AG09309 (cell line): Measurements from ENCODE around the gene EPPIN.
A peak's percentile ranks its signal among the peaks of the same experiment; 100 is the strongest.
"Not testable (repeated sequence)": the region's sequence is repeated elsewhere in the genome, so short reads cannot be mapped to it uniquely, and the experiment has no call there.

Experiments used
- DNase-seq: peaks from one replicate; pipeline ENCODE4 v3.0.0-alpha.2; 2010; ENCODE audit warnings: low read depth
- H3K4me3 ChIP-seq: 2 replicates; pipeline ENCODE4 v1.5.1; 2011; ENCODE audit warnings: mild to moderate bottlenecking, low read depth, low read length, moderate library complexity; ENCODE audit not compliant: control insufficient read depth
- TF ChIP-seq, protein P1 (sequence below): IDR thresholded peaks from 2 replicates; pipeline ENCODE4 v1.5.1; 2011; ENCODE audit warnings: mild to moderate bottlenecking, low read depth, low read length, inconsistent platforms; ENCODE audit not compliant: insufficient read depth, control insufficient read depth; ENCODE audit errors: missing control alignments

EPPIN gene

GRCh38 chr20:45583502-45583901 lies 36.3 kb upstream of the EPPIN start:
- TF ChIP-seq, protein P1, sequence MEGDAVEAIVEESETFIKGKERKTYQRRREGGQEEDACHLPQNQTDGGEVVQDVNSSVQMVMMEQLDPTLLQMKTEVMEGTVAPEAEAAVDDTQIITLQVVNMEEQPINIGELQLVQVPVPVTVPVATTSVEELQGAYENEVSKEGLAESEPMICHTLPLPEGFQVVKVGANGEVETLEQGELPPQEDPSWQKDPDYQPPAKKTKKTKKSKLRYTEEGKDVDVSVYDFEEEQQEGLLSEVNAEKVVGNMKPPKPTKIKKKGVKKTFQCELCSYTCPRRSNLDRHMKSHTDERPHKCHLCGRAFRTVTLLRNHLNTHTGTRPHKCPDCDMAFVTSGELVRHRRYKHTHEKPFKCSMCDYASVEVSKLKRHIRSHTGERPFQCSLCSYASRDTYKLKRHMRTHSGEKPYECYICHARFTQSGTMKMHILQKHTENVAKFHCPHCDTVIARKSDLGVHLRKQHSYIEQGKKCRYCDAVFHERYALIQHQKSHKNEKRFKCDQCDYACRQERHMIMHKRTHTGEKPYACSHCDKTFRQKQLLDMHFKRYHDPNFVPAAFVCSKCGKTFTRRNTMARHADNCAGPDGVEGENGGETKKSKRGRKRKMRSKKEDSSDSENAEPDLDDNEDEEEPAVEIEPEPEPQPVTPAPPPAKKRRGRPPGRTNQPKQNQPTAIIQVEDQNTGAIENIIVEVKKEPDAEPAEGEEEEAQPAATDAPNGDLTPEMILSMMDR: no peak
- no peak for DNase-seq
- no peak overlapping the region for H3K4me3 ChIP-seq

- no peak for DNase-seq
- no peak overlapping the region for H3K4me3 ChIP-seq
- TF ChIP-seq, protein P1: no peak
Observed at GRCh38 chr20:45581702-45582101, 34.5 kb upstream of the EPPIN start.

DNA sequence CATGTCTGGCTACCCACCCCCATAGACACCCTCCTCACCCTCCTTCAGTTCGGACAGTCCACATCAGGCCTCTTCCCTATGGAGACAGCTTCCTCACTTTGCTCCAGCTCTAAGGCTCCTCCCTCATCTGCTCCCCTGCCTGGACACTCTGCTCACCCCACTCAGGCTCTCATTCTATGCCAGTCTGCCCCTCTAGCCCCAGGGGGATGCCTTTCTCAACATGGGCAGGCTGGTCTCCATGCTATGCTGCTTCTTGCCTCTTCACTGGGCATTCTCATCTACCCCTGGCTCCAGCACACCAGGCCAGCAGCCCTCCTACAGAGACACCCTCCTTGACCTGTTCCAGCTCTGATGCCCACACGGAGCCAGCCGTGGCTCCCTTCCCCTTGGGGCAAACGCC lies 32.0 kb upstream of the EPPIN start, which contains the start of gene WFDC8:
Gene WFDC8 (minus strand): TSS at position 101 of the 400 bp plus-strand sequence. CDS start 37 bp downstream, at position 64.
- TF ChIP-seq, protein P1: no peak
- H3K4me3 ChIP-seq: no peak within 1 kb of the TSS
- no peak for DNase-seq

GRCh38 chr20:45578231-45578630 lies 31.0 kb upstream of the EPPIN start:
- no peak for DNase-seq

DNA sequence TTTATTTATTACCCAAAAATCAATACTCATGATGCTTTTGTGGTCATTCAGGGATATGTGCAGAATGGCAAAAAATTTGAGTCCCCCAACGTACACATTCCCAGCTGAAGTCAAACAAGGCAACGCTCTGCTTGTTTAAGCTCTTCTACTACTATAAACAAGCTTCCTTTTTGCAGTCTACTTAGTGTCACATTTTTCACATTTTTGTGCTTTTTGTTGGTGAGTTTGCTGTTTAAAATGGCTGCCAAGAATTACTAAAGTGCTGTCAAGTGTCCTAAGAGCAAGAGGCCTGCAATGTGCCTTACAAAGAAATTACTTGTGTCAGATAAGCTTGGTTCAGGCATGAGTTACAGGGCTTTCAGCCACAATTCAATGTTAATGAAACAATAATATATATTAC lies 29.8 kb upstream of the EPPIN start:
- no peak overlapping the region for H3K4me3 ChIP-seq
- peak; percentile 5 for DNase-seq
- TF ChIP-seq, protein P1: no peak

More at GRCh38 chr20:45578231-45578630, 31.0 kb upstream of the EPPIN start:
- no peak overlapping the region for H3K4me3 ChIP-seq
- TF ChIP-seq, protein P1: no peak

DNA sequence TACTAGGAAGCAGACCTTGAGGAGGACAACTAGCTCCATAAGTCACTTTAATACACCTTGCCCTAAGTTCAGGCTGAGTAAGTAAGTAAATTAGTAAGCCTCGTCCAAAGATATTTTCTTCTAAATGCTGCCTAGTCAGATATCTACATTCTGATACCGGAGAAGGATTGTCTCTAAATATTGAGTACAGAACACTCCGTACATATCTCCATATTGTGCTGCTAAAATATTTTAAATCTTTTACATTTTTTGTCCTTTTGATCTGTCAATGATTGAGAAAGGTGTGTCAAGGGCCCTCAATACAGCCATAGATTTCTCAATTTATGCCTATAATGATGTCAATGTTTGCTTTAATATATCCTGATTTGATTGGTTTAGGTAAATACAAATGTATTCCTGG lies 28.7 kb upstream of the EPPIN start:
- TF ChIP-seq, protein P1: no peak
- no peak overlapping the region for H3K4me3 ChIP-seq
- no peak for DNase-seq

DNA sequence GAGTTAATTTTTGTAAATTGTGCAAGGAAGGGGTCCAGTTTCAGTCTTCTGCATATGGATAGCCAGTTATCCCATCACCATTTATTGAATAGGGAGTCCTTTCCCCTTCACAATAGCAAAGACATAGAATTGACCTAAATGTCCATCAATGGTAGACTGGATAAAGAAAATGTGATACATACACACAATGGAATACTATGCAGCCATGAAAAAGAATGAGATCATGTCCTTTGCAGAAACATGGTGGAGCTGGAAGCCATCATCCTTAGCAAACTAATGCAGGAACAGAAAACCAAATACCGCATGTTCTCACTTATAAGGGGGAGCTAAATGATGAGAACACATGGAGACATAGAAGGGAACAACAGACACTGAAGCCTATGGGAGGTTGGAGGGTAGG lies 22.4 kb upstream of the EPPIN start:
- H3K4me3 ChIP-seq, DNase-seq: not testable (repeated sequence)
